GM10248 (cell line): ENCODE measurements around the gene ATOSB.

ENCODE experiments used
- CTCF ChIA-PET: fragments of 300-600 bp; sonication (Branson Sonifier 250); formaldehyde crosslinking; extraction: SDS; loops from one replicate; lab custom pipeline; 2021; ENCODE audit warnings: antibody characterized with exemption; lab: Yijun Ruan, JAX
- POLR2A ChIA-PET: fragments of 350-650 bp; sonication (Branson Sonifier 250); formaldehyde crosslinking; extraction: SDS; loops from one replicate; lab custom pipeline; 2020; ENCODE audit warnings: antibody characterized with exemption; lab: Yijun Ruan, JAX
- DNase-seq: peaks from one replicate; pipeline ENCODE4 v3.0.0; 2012; ENCODE audit errors: extremely low spot score
- TF ChIP-seq, protein P1 (sequence below): IDR thresholded peaks from 2 replicates; pipeline ENCODE4 v1.5.1; 2012; ENCODE audit warnings: mild to moderate bottlenecking, low read depth; ENCODE audit errors: extremely low read depth, missing control alignments, control extremely low read depth

ATOSB gene

GRCh38 chr9:35103660-35104191 is 11.9 kb downstream of the ATOSB start:
- CTCF ChIA-PET, result interaction anchor here (0.9 to 6.4 kb wide), 9 partner anchors 10 to 204 kb away, joined by 3 to 28 read pairs (median 7); partner anchors contain the start of genes ATOSB and VCP
- DNase-seq, result no peak
- TF ChIP-seq, protein P1, sequence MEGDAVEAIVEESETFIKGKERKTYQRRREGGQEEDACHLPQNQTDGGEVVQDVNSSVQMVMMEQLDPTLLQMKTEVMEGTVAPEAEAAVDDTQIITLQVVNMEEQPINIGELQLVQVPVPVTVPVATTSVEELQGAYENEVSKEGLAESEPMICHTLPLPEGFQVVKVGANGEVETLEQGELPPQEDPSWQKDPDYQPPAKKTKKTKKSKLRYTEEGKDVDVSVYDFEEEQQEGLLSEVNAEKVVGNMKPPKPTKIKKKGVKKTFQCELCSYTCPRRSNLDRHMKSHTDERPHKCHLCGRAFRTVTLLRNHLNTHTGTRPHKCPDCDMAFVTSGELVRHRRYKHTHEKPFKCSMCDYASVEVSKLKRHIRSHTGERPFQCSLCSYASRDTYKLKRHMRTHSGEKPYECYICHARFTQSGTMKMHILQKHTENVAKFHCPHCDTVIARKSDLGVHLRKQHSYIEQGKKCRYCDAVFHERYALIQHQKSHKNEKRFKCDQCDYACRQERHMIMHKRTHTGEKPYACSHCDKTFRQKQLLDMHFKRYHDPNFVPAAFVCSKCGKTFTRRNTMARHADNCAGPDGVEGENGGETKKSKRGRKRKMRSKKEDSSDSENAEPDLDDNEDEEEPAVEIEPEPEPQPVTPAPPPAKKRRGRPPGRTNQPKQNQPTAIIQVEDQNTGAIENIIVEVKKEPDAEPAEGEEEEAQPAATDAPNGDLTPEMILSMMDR, result no peak
- POLR2A ChIA-PET, result interaction anchor here (0.8 to 1.3 kb wide), 5 partner anchors 8 to 32 kb away, joined by 3 to 6 read pairs (median 4); partner anchors contain the start of genes ATOSB, FANCG and VCP

DNA sequence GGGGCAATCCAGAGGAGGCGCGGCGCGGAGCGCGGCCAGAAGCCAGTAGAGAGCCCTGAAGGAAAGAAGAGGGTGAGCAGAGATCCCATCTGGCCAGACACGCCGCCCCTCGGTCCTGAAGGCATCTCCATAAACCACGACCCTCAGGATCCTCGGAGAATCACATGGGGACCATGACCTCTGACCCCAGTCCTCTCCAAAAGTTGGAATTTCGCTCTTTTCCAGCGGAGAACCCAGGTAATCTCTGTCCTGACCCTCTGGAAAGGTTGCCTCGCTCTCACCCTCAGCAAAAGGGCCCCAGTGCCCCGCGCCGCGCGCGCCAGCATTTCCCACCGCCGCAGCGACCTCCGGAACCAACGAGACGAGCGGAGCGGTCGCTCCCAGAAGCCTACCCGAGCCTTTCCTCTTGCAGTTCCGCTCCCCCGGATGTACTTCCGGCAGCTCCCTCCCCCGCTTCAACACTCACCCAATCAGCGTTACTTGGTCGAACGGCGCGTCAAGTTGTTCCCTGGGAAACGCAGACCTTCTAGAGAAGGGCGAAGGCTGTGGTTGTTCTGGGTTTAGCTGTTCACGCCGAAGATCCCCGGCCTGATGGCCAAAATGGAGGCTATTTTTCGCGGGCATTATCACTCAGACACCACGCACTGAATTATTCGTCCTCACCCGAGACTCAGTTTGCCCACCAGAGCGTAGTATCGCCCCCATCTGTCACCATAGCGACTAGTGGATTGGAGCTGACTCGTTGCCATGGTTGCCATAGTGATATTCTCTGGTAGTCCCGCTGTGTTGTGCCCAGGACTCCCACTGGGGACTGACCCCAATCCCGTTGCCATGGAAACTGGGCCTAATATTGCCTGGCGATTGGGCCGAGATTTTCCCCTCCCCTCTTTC is 12.6 kb downstream of the ATOSB start, which contains the start of gene STOML2:
Gene STOML2, minus strand, starts transcription at position 363 of the 891 bp plus-strand sequence. Its CDS starts 37 bp downstream, at position 326.
- TF ChIP-seq, protein P1, result no peak
- ChIA-PET CTCF (interaction anchor here (0.9 to 6.4 kb wide), 9 partner anchors 9 to 203 kb away, joined by 3 to 28 read pairs (median 7); partner anchors contain the start of genes ATOSB and VCP), POLR2A (interaction anchor here (0.8 to 1.3 kb wide), 5 partner anchors 8 to 31 kb away, joined by 3 to 6 read pairs (median 4); partner anchors contain the start of genes ATOSB, FANCG and VCP)
- peak; percentile 95 for DNase-seq

DNA sequence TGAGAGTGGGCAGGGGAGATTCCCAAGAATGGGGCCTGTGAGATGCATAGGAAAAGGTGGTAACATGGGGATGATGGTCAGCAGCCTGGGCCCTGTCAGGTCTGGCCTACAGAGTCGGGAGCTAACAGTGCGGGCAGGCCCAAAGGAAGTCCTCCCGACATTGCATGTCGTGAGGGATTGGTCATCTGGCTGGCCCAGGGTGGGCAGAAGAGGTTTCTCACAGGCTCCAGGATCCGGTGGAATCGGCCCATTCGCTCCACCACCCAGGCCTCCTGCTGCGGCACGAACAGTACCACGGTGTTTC is 13.2 kb downstream of the ATOSB start:
- ChIA-PET POLR2A (interaction anchor here (1.3 kb wide), 1 partner anchor 30 kb away, joined by 4 read pairs; the partner anchor contains the start of gene VCP), CTCF (interaction anchor here (1.1 to 6.4 kb wide), 9 partner anchors 8 to 203 kb away, joined by 3 to 28 read pairs (median 8); partner anchors contain the start of genes ATOSB and VCP)
- TF ChIP-seq, protein P1, result no peak
- no peak for DNase-seq

GRCh38 chr9:35097573-35097972 is 18.1 kb downstream of the ATOSB start:
- no peak for DNase-seq
- CTCF ChIA-PET, result interaction anchor here (0.7 to 8.0 kb wide), 8 partner anchors 19 to 351 kb away, joined by 3 to 177 read pairs (median 6); partner anchors contain the start of genes FANCG and VCP
- TF ChIP-seq, protein P1, result no peak
- POLR2A ChIA-PET, result interaction anchor here (1.3 kb wide), 1 partner anchor 25 kb away, joined by 6 read pairs; the partner anchor contains the start of gene VCP

DNA sequence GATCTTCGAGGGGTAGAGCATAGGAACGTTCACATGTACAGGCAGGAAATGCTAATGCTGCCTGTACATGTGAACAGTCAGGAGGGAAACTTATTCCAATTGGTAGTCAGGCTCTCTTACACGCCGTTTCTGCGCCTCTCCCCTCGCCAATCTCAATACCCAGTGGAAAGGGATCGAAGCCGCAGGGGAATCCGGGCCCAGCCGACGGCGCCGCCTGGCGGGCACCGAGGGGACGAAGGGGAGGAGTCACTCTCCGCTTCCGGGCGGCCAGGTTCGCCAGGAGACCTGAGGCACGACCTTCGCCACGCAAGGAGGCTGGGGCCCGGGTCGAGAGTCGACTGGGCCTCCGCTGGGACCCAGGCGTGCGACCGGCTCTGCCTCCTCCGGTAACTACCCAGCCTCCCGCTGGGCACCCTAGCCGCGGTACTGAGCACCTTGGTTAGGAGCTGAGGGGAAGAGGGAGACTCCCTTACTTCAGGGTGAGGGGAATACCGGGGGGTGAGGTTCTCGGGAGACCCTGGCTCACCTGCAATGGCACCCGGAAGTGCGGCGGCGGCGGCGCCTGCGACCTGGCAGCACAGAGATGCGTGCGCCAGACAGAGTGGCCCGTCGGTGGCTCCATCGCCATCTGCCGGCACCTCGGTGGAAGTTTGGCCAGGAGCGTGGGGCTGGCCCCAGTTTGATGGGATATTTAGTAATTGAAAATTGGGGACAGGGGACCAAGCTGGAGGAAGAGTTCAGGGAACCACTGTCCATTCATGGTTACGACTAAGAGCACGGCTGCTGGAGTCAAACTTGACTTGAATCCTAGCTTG is 19.4 kb downstream of the ATOSB start, which contains the start of gene PIGO:
Gene PIGO, minus strand, starts transcription at position 557 of the 815 bp plus-strand sequence. CDS start 1,026 bp downstream, outside the sequence.
- peak; percentile 89 for DNase-seq
- TF ChIP-seq, protein P1, result peak; percentile 96
- CTCF ChIA-PET, result interaction anchor here (0.7 to 8.0 kb wide), 33 partner anchors 9 to 561 kb away, joined by 3 to 177 read pairs (median 4); partner anchors contain the start of genes ATOSB, CCDC107, FANCG and RMRP
- POLR2A ChIA-PET, result interaction anchor here (1.3 kb wide), 1 partner anchor 24 kb away, joined by 6 read pairs; the partner anchor contains the start of gene VCP
